Fibroblast of lung (primary cell): ENCODE data around the gene KNDC1. TPM values are rescaled to one million over a fixed set of nuclear protein-coding genes. Genes with fewer than 3 reads are reported as not detected.

Experiments used
- DNase-seq, 2 donors: peaks; one replicate each; pipeline versions ENCODE4 v3.0.0 to v3.0.0-alpha.2; 2010; ENCODE audit warnings: low read depth in 2 of 2
- H2AFZ ChIP-seq: 2 replicates; pipeline ENCODE4 v1.5.1; 2012; ENCODE audit warnings: low read length, control low read depth, inconsistent platforms
- H3K27ac ChIP-seq: 2 replicates; pipeline ENCODE4 v1.5.1; 2011; ENCODE audit warnings: low read length, control low read depth; ENCODE audit not compliant: insufficient read depth
- H3K27me3 ChIP-seq: 2 replicates; pipeline ENCODE4 v1.5.1; 2011; ENCODE audit warnings: mild to moderate bottlenecking, low read length; ENCODE audit not compliant: control insufficient read depth, insufficient read depth
- H3K36me3 ChIP-seq: 2 replicates; pipeline ENCODE4 v1.5.1; 2011; ENCODE audit warnings: low read length; ENCODE audit not compliant: control insufficient read depth, insufficient read depth
- H3K4me1 ChIP-seq: 2 replicates; pipeline ENCODE4 v1.5.1; 2011; ENCODE audit warnings: low read length; ENCODE audit not compliant: control insufficient read depth, insufficient read depth; ENCODE audit errors: extremely low read depth
- H3K4me2 ChIP-seq: 2 replicates; pipeline ENCODE4 v1.5.1; 2011; ENCODE audit warnings: low read length, control low read depth; ENCODE audit not compliant: insufficient read depth; ENCODE audit errors: extremely low read depth
- H3K4me3 ChIP-seq, 4 experiments: fragments of 200-600 bp in 1 of 4; sonication (generic) in 1 of 4; replicated peaks in 1 of 4; 2 replicates each; pipeline ENCODE4 v1.5.1; 2011 to 2016; ENCODE audit warnings: low read length in 4 of 4, low read depth in 3 of 4, mild to moderate bottlenecking in 3 of 4, control low read depth in 2 of 4, inconsistent platforms in 1 of 4, mixed read lengths in 1 of 4; ENCODE audit not compliant: insufficient read depth in 1 of 4; ENCODE audit errors: control extremely low read depth in 1 of 4
- H3K79me2 ChIP-seq: 2 replicates; pipeline ENCODE4 v1.5.1; 2012; ENCODE audit warnings: mild to moderate bottlenecking, low read length, inconsistent platforms; ENCODE audit not compliant: control insufficient read depth, insufficient read depth
- H3K9ac ChIP-seq: 2 replicates; pipeline ENCODE4 v1.5.1; 2011; ENCODE audit warnings: mild to moderate bottlenecking, low read length, control low read depth; ENCODE audit not compliant: insufficient read depth
- H3K9me3 ChIP-seq: 2 replicates; pipeline ENCODE4 v1.5.1; 2012; ENCODE audit warnings: low read depth, low read length; ENCODE audit not compliant: control insufficient read depth, insufficient read depth
- H4K20me1 ChIP-seq: 2 replicates; pipeline ENCODE4 v1.5.1; 2011; ENCODE audit warnings: low read length; ENCODE audit not compliant: control insufficient read depth, insufficient read depth; ENCODE audit errors: extremely low read depth
- EZH2 ChIP-seq: IDR thresholded peaks from 2 replicates; pipeline ENCODE4 v1.5.1; 2012; ENCODE audit warnings: low read length, control low read depth, mild to moderate bottlenecking; ENCODE audit errors: missing control alignments
- polyA plus RNA-seq, 2 donors: library from polyadenylated mRNA; depleted of rRNA in 1 of 2; stranded (reverse) in 1 of 2; unstranded in 1 of 2; fragments of >200 nt; gene quantifications; 2 replicates each; pipeline ENCODE4 v1.2.1, GENCODE V29; 2011 to 2012; ENCODE audit warnings: missing spikeins in 1 of 2
- total RNA-seq: library from RNA; depleted of rRNA; stranded (reverse); fragments of >200 nt; gene quantifications from 2 replicates; pipeline ENCODE4 v1.2.1, GENCODE V29; 2014
- TF ChIP-seq, protein P1 (sequence below), 2 donors: IDR thresholded peaks in 1 of 2; conservative IDR thresholded peaks in 1 of 2; 1 replicate in 1 of 2; 2 replicates in 1 of 2; pipeline ENCODE4 v1.5.1; 2011 to 2012; ENCODE audit warnings: low read length in 2 of 2, control low read depth in 1 of 2, inconsistent platforms in 1 of 2, low read depth in 1 of 2, mild to moderate bottlenecking in 1 of 2

Gene KNDC1
- total and polyA plus RNA-seq, 2 donors (not counting 1 experiment from before 2014, with no cell fraction given) = 0.20 to 0.50 TPM

DNA sequence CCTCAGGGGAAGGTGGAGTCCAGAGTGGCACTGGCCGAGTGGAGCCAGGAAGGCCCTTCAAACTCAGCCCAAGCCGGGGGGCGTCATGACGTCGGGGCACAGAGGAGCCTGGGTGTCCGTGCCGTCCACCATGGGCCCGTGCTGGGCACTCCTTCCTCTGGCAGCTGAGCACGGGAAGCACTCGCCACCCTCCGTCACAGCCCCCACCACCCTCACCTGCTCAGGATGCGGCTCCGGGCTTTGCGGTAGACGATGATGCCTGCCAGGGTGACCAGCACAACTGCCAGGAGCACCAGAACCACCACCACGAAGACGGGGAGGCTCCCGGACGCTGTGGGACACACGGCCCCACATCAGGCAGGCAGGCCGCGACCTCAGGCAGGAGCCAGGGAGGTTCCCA, 108.5 kb downstream of the KNDC1 start:
- Histone ChIP-seq H2AFZ (no peak overlapping the region), H3K27ac (no peak overlapping the region), H3K4me3 (no peak overlapping the region), H3K9ac (no peak overlapping the region), H3K4me2 (no peak overlapping the region), H4K20me1 (no peaks in the 10 kb centered on the region), H3K36me3 (no peaks in the 10 kb centered on the region), H3K9me3 (no peaks in the 10 kb centered on the region), H3K27me3 (no peaks in the 10 kb centered on the region), H3K4me1 (no peaks in the 10 kb centered on the region), H3K79me2 (no peaks in the 10 kb centered on the region)
- no peak for DNase-seq
- no peak for TF ChIP-seq EZH2
- TF ChIP-seq, protein P1, sequence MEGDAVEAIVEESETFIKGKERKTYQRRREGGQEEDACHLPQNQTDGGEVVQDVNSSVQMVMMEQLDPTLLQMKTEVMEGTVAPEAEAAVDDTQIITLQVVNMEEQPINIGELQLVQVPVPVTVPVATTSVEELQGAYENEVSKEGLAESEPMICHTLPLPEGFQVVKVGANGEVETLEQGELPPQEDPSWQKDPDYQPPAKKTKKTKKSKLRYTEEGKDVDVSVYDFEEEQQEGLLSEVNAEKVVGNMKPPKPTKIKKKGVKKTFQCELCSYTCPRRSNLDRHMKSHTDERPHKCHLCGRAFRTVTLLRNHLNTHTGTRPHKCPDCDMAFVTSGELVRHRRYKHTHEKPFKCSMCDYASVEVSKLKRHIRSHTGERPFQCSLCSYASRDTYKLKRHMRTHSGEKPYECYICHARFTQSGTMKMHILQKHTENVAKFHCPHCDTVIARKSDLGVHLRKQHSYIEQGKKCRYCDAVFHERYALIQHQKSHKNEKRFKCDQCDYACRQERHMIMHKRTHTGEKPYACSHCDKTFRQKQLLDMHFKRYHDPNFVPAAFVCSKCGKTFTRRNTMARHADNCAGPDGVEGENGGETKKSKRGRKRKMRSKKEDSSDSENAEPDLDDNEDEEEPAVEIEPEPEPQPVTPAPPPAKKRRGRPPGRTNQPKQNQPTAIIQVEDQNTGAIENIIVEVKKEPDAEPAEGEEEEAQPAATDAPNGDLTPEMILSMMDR (conservative IDR thresholded peaks at IDR 0.05 in 1 of 2, IDR thresholded peaks at IDR 0.05 in 1 of 2; ENCODE audit: low read depth in 1 of 2, low read length in 2 of 2) = no peak

DNA sequence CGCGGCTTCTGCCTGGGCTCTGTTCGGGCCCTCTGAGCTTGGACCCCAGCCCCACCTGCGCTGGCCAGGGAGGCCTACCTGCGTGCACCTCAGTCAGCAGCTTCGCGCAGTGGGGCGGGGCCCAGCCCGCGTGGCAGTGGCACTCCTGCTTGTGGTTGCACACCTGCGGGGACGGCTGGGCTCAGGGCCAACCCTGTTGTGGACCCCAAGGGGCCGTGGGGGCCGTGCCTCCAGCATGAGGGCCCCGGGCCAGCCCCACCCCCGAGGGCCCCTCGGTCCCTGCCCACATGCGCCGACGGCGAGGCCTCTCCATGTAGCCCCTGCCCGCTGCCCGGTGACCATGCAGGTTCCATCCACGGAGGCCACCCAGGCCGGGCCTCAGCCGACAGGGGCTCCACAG, 109.3 kb downstream of the KNDC1 start:
- no peak overlapping the region for H3K4me3 ChIP-seq
- no peak overlapping the region for H3K27ac ChIP-seq
- no peaks in the 10 kb centered on the region for H3K36me3 ChIP-seq
- no peaks in the 10 kb centered on the region for H3K4me1 ChIP-seq
- H3K79me2 ChIP-seq = no peaks in the 10 kb centered on the region
- H3K9ac ChIP-seq = no peak overlapping the region
- H3K27me3 ChIP-seq = no peaks in the 10 kb centered on the region
- no peaks in the 10 kb centered on the region for H4K20me1 ChIP-seq
- H2AFZ ChIP-seq = no peak overlapping the region
- no peaks in the 10 kb centered on the region for H3K9me3 ChIP-seq
- H3K4me2 ChIP-seq = no peak overlapping the region
- TF ChIP-seq, protein P1 (conservative IDR thresholded peaks at IDR 0.05 in 1 of 2, IDR thresholded peaks at IDR 0.05 in 1 of 2; ENCODE audit: low read depth in 1 of 2, low read length in 2 of 2) = no peak
- DNase-seq = no peak

DNA sequence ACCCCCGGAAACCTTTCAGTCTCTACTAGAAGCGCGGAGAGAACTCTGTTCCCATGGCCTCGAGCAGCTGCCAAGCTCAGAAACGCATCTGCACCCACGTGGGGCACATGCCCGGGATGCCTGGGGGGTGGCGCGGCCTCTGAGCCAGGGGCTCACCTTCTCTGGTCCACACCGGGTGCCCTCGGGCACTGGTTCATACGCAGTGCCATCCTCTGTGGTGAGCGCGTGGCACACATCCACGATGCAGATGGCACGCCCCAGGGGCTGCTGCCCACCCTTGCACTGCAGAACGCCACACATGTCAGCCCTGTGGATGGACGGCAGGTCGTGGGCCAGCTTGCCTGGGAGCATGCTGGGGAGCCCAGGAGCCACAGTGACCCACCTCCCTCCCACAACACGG, 110.2 kb downstream of the KNDC1 start:
- TF ChIP-seq, protein P1 (conservative IDR thresholded peaks at IDR 0.05 in 1 of 2, IDR thresholded peaks at IDR 0.05 in 1 of 2; ENCODE audit: low read depth in 1 of 2, low read length in 2 of 2) = no peak
- no peak for TF ChIP-seq EZH2
- Histone ChIP-seq H3K27me3 (no peaks in the 10 kb centered on the region), H3K27ac (no peak overlapping the region), H3K36me3 (no peaks in the 10 kb centered on the region), H3K4me2 (no peak overlapping the region), H3K79me2 (no peaks in the 10 kb centered on the region), H4K20me1 (no peaks in the 10 kb centered on the region), H3K4me3 (no peak overlapping the region), H3K9ac (no peak overlapping the region), H3K9me3 (no peaks in the 10 kb centered on the region), H2AFZ (no peak overlapping the region), H3K4me1 (no peaks in the 10 kb centered on the region)
- DNase-seq = no peak
